ENCODE measurements around the gene IGFN1.

DNA sequence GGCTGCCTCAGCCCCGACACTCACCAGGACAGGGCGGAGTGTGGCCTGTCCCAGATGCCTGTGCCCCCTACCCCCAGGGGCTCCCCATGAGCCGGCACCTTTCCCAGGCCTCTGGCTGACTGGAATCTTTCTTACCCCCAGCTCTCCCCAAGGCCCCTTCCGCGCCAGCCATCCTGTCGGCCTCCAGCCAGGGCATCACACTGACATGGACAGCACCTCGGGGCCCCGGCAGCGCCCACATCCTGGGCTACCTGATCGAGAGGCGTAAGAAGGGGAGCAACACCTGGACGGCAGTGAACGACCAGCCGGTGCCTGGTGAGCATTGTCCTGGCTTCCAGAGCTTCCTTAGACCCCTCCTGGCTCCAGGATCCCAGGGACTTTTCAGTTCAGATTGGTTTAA is 26.5 kb downstream of the IGFN1 start:
- TF ChIP-seq, protein P1, sequence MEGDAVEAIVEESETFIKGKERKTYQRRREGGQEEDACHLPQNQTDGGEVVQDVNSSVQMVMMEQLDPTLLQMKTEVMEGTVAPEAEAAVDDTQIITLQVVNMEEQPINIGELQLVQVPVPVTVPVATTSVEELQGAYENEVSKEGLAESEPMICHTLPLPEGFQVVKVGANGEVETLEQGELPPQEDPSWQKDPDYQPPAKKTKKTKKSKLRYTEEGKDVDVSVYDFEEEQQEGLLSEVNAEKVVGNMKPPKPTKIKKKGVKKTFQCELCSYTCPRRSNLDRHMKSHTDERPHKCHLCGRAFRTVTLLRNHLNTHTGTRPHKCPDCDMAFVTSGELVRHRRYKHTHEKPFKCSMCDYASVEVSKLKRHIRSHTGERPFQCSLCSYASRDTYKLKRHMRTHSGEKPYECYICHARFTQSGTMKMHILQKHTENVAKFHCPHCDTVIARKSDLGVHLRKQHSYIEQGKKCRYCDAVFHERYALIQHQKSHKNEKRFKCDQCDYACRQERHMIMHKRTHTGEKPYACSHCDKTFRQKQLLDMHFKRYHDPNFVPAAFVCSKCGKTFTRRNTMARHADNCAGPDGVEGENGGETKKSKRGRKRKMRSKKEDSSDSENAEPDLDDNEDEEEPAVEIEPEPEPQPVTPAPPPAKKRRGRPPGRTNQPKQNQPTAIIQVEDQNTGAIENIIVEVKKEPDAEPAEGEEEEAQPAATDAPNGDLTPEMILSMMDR (IDR thresholded peaks at IDR 0.05), result no peak
- no peak for TF ChIP-seq EP300 (IDR thresholded peaks at IDR 0.05; ENCODE audit: borderline replicate concordance in 1 of 2, low read depth in 1 of 2, low read length in 1 of 2)
- no peak for TF ChIP-seq NFIC (IDR thresholded peaks at IDR 0.05; ENCODE audit: borderline replicate concordance)
- no peak for TF ChIP-seq RAD21 (IDR thresholded peaks at IDR 0.05; ENCODE audit: low read length)
- TF ChIP-seq JUND (IDR thresholded peaks at IDR 0.05), result no peak
- no peak for TF ChIP-seq GABPA (IDR thresholded peaks at IDR 0.05; ENCODE audit: low read depth)
- no peak for TF ChIP-seq FOXM1 (IDR thresholded peaks at IDR 0.05; ENCODE audit: low read depth)
- no peak for TF ChIP-seq POLR2AphosphoS5 (IDR thresholded peaks at IDR 0.05; ENCODE audit: low read depth, low read length)
- TF ChIP-seq RFX5 (IDR thresholded peaks at IDR 0.05; ENCODE audit: low read length), result no peak
- no peak for TF ChIP-seq EZH2phosphoT487 (IDR thresholded peaks at IDR 0.05; ENCODE audit: borderline replicate concordance, low read depth)
- no peak for TF ChIP-seq FOSL2 (IDR thresholded peaks at IDR 0.05; ENCODE audit: borderline replicate concordance, low read depth)
- TF ChIP-seq, protein P2, sequence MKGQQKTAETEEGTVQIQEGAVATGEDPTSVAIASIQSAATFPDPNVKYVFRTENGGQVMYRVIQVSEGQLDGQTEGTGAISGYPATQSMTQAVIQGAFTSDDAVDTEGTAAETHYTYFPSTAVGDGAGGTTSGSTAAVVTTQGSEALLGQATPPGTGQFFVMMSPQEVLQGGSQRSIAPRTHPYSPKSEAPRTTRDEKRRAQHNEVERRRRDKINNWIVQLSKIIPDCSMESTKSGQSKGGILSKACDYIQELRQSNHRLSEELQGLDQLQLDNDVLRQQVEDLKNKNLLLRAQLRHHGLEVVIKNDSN (IDR thresholded peaks at IDR 0.05; ENCODE audit: borderline replicate concordance, low read depth), result no peak
